ENCODE data around the gene SMIM35. TPM values are rescaled to one million over a fixed set of nuclear protein-coding genes. Genes with fewer than 3 reads are reported as not detected.

SMIM35 gene
- total RNA-seq, 2 experiments from 2014 or later = 3.2 to 4.0 TPM

DNA sequence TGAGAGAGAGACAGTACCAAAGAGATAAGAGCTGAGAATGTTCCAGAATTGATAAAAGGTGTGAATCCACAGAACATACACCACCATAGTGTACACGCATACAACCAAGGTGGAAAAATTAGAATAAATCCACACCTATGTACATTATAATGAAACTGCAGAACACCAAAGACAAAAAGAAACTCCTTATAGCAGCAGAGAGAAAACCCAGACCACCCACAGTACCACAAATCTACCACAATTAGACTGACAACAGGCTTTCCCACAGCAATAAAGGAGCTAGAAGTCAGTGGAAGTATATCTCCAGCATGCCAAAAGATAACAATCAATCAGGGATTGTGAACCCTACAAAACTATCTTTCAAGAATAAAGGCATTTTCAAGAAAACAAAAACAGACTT lies 34.0 kb upstream of the SMIM35 start:
- Mint-ChIP-seq H3K9me3 (ENCODE audit: low read depth) (peaks cover 15% of the 10 kb centered on the region), H3K4me1 (peaks cover 26% of the 10 kb centered on the region), H3K27ac (no peak overlapping the region), H3K4me3 (no peak overlapping the region), H3K27me3 (no peaks in the 10 kb centered on the region), H3K36me3 (peaks cover 16% of the 10 kb centered on the region)
- DNase-seq (no peak), ATAC-seq (no peak)
- CTCF ChIA-PET = interaction anchor here (0.9 kb wide), 1 partner anchor 50 kb away, joined by 3 read pairs; no protein-coding TSS in a partner anchor

GRCh38 chr11:118117790-118118601 lies 31.2 kb upstream of the SMIM35 start:
- Mint-ChIP-seq H3K4me3 (peak overlapping the region; percentile 46), H3K4me1 (peaks cover 50% of the 10 kb centered on the region), H3K9me3 (ENCODE audit: low read depth) (peaks cover 15% of the 10 kb centered on the region), H3K36me3 (peaks cover 16% of the 10 kb centered on the region), H3K27ac (peak overlapping the region; percentile 74), H3K27me3 (no peaks in the 10 kb centered on the region)
- CTCF ChIA-PET = interaction anchor here (0.9 to 2.8 kb wide), 4 partner anchors 10 to 65 kb away, joined by 3 to 11 read pairs (median 6); no protein-coding TSS in a partner anchor
- DNase-seq (peak; percentile 75), ATAC-seq (peak; percentile 85)

- peaks cover 8% of the 10 kb centered on the region for H3K36me3 Mint-ChIP-seq
- H3K4me3 Mint-ChIP-seq = no peak overlapping the region
- peaks cover 5% of the 10 kb centered on the region for H3K9me3 Mint-ChIP-seq (ENCODE audit: low read depth)
- H3K27ac Mint-ChIP-seq = peak overlapping the region; percentile 4
- peaks cover 58% of the 10 kb centered on the region for H3K4me1 Mint-ChIP-seq
- no peaks in the 10 kb centered on the region for H3K27me3 Mint-ChIP-seq
- CTCF ChIA-PET = interaction anchor here (0.6 to 1.5 kb wide), 2 partner anchors 56 to 62 kb away, joined by 4 to 5 read pairs; no protein-coding TSS in a partner anchor
- ATAC-seq (no peak), DNase-seq (no peak)
Observed at GRCh38 chr11:118115048-118115447, 28.3 kb upstream of the SMIM35 start.

DNA sequence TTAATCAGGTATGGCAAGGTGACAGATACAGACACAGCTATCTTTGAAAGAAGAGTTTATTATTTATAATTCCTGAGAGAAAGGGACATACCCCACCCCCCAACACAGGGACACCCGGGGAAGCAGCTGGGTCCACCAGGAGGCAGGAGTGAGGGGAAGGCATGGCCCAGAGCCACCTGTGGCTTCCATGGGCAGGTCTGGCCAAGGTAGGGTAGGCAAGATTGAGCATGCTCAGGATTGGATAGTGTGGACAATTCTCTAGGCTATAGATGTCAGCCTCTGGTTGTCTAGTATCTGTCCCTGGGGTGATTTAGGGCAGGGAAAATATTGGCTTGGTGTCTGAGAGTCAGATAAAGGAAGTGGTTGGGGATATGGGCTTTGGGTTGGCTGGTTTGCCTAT lies 27.5 kb upstream of the SMIM35 start:
- ATAC-seq (peak; percentile 35), DNase-seq (no peak)
- no peaks in the 10 kb centered on the region for H3K27me3 Mint-ChIP-seq
- no peak overlapping the region for H3K4me3 Mint-ChIP-seq
- CTCF ChIA-PET = interaction anchor here (1.0 to 1.7 kb wide), 5 partner anchors 11 to 281 kb away, joined by 3 to 6 read pairs (median 4); no protein-coding TSS in a partner anchor
- H3K4me1 Mint-ChIP-seq = peaks cover 58% of the 10 kb centered on the region
- H3K9me3 Mint-ChIP-seq (ENCODE audit: low read depth) = peaks cover 4% of the 10 kb centered on the region
- peak overlapping the region; percentile 5 for H3K27ac Mint-ChIP-seq
- peaks cover 5% of the 10 kb centered on the region for H3K36me3 Mint-ChIP-seq

GRCh38 chr11:118112711-118113430 lies 26.1 kb upstream of the SMIM35 start:
- Mint-ChIP-seq H3K27ac (no peak overlapping the region), H3K4me3 (no peak overlapping the region), H3K9me3 (ENCODE audit: low read depth) (no peaks in the 10 kb centered on the region), H3K27me3 (no peaks in the 10 kb centered on the region), H3K4me1 (peaks cover 49% of the 10 kb centered on the region), H3K36me3 (no peaks in the 10 kb centered on the region)
- DNase-seq (no peak), ATAC-seq (no peak)
- CTCF ChIA-PET = interaction anchor here (0.6 to 1.7 kb wide), 4 partner anchors 16 to 279 kb away, joined by 3 to 6 read pairs (median 3); no protein-coding TSS in a partner anchor

GRCh38 chr11:118111744-118112035 lies 24.9 kb upstream of the SMIM35 start:
- no peak for DNase-seq
- CTCF ChIA-PET = no interaction called here
- Mint-ChIP-seq H3K9me3 (ENCODE audit: low read depth) (no peaks in the 10 kb centered on the region), H3K27me3 (no peaks in the 10 kb centered on the region), H3K4me1 (peaks cover 38% of the 10 kb centered on the region), H3K4me3 (no peak overlapping the region), H3K36me3 (no peaks in the 10 kb centered on the region), H3K27ac (no peak overlapping the region)
- no peak for ATAC-seq

- Mint-ChIP-seq H3K4me1 (peaks cover 35% of the 10 kb centered on the region), H3K27me3 (no peaks in the 10 kb centered on the region), H3K4me3 (no peak overlapping the region), H3K36me3 (no peaks in the 10 kb centered on the region), H3K9me3 (ENCODE audit: low read depth) (no peaks in the 10 kb centered on the region), H3K27ac (peak overlapping the region; percentile 21)
- no peak for DNase-seq
- CTCF ChIA-PET = no interaction called here
- no peak for ATAC-seq
Observed at GRCh38 chr11:118111019-118111743, 24.4 kb upstream of the SMIM35 start.

DNA sequence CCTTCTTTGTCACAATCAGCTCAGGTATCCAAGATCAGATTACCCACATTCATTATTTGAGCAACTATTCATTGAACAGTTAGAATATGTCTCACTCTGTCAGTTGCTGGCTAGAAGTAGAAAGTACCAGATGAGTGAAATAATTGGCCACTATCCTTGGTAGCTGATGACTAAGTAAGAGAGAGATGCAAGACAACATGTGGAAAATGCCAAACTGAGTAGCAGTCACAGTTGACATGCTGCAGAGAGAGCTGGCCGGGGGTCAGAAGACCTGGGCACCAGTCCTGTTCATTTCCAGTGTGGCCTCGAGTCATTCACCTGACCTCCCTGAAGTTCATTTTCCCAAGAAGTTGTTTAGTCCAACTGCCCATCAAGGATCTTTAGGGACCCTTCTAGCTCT lies 22.5 kb upstream of the SMIM35 start:
- CTCF ChIA-PET = interaction anchor here (2.5 to 3.1 kb wide), 2 partner anchors 9 to 62 kb away, joined by 7 read pairs; no protein-coding TSS in a partner anchor
- DNase-seq (no peak), ATAC-seq (no peak)
- Mint-ChIP-seq H3K9me3 (ENCODE audit: low read depth) (no peaks in the 10 kb centered on the region), H3K4me1 (peaks cover 18% of the 10 kb centered on the region), H3K4me3 (no peak overlapping the region), H3K27ac (no peak overlapping the region), H3K36me3 (peaks cover 1% of the 10 kb centered on the region), H3K27me3 (peaks cover 3% of the 10 kb centered on the region)

DNA sequence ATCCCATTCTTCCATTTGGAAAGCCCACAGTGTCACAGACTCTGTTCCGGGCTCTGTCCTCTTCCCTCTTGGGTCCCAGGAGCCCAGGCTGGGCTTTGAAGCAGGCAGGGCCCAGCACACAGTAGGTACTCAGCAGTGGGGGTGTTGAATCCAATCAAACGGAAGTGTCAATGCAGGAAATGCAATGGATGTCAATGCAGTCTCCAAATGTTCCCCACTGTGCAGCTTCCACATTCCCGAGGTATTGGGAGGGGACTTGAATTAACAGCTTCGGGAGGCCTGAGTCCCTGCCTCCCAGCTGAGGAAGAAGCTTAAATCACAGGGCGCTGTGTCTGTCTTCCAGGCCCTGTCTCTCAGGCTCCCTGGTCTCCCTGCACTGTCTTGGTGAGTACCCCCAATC lies 21.8 kb upstream of the SMIM35 start:
- H3K4me1 Mint-ChIP-seq = peaks cover 12% of the 10 kb centered on the region
- ATAC-seq (no peak), DNase-seq (no peak)
- H3K27ac Mint-ChIP-seq = no peak overlapping the region
- H3K9me3 Mint-ChIP-seq (ENCODE audit: low read depth) = no peaks in the 10 kb centered on the region
- H3K4me3 Mint-ChIP-seq = no peak overlapping the region
- CTCF ChIA-PET = interaction anchor here (2.5 to 3.1 kb wide), 2 partner anchors 10 to 63 kb away, joined by 7 read pairs; no protein-coding TSS in a partner anchor
- peaks cover 1% of the 10 kb centered on the region for H3K36me3 Mint-ChIP-seq
- H3K27me3 Mint-ChIP-seq = peaks cover 3% of the 10 kb centered on the region

DNA sequence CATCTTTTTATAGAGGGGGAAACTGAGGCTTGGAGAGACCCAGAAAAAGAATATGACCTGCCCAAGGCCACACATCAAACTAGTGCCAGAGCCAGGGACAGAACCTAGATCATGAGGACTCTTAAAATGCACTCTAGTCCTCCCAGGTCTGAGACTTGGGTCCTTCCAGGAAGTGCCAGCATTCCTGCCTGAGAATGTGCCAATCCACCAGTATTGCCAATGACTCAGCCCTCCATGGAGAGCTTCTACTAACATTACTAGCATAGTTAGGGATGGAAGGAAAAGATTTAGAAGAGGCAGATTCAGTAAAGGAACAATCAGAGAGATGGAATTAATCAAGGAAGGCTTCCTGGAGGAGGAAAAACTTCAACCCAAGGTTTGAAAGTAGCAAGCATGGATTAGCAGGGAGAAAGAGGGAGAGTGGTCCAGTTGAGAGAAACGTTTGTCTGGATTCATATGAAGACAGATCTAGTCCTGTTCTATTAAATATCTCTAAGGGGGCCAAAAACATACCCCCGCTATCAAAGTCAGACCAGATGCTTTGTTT lies 20.1 kb upstream of the SMIM35 start:
- Mint-ChIP-seq H3K9me3 (ENCODE audit: low read depth) (no peaks in the 10 kb centered on the region), H3K4me3 (no peak overlapping the region), H3K36me3 (peaks cover 1% of the 10 kb centered on the region), H3K4me1 (peaks cover 5% of the 10 kb centered on the region), H3K27ac (no peak overlapping the region), H3K27me3 (peaks cover 3% of the 10 kb centered on the region)
- ATAC-seq (no peak), DNase-seq (no peak)
- CTCF ChIA-PET = interaction anchor here (2.5 to 3.1 kb wide), 2 partner anchors 12 to 65 kb away, joined by 7 read pairs; no protein-coding TSS in a partner anchor

DNA sequence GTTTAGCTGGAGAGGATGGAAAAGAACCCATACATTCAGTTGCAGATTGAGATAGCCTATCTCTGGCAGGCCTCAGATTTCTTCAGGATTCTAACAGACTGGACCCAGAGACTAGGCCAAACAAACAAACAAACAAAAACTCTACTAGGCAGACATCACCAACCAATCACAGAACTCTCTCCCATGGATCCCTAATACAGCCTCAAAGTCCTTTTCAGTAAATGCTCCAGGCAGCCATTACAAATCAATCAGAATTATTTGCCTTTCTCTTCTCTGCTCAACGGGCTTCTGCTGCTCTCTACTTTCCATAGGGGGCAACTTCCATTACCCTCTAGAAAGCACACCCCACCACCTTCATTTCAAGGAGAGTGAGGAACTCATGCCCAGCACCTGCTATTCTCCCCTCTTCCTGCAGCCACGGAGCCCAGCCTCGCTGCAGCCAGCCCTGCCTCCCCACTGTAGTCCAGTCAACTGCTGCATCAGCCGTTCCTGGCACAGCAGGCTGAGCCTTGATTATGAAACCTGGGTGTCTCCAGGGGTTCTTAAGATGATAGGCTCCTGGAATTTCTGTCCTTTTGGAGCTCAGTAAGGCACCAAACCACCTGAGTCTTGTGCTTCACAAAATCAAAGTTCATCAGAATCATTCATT lies 19.0 kb upstream of the SMIM35 start:
- CTCF ChIA-PET = no interaction called here
- H3K9me3 Mint-ChIP-seq (ENCODE audit: low read depth) = no peaks in the 10 kb centered on the region
- ATAC-seq = no peak
- no peak overlapping the region for H3K27ac Mint-ChIP-seq
- no peak for DNase-seq
- H3K4me1 Mint-ChIP-seq = no peaks in the 10 kb centered on the region
- H3K4me3 Mint-ChIP-seq = no peak overlapping the region
- peaks cover 1% of the 10 kb centered on the region for H3K36me3 Mint-ChIP-seq
- peaks cover 6% of the 10 kb centered on the region for H3K27me3 Mint-ChIP-seq

DNA sequence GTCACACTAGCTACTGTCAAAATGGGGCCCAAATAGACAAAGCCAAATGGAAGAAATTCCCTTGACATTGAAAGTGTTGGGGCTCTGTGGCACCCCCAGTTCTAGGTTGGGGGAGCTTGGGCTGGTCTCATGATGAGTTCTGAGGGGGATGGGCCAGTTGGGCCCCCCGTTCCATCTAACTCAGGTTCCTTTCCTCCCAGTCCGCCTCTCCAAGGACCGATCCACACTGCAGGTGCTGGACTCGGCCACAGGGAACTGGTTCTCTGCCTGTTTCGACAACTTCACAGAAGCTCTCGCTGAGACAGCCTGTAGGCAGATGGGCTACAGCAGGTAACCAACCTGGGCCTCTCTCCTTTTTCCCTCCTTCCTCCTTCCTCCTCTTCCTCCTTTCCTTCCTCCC lies 17.7 kb upstream of the SMIM35 start:
- no peak for ATAC-seq
- H3K27me3 Mint-ChIP-seq = peaks cover 6% of the 10 kb centered on the region
- no peak overlapping the region for H3K27ac Mint-ChIP-seq
- no peak overlapping the region for H3K4me3 Mint-ChIP-seq
- no peak for DNase-seq
- CTCF ChIA-PET = no interaction called here
- H3K36me3 Mint-ChIP-seq = peaks cover 1% of the 10 kb centered on the region
- H3K9me3 Mint-ChIP-seq (ENCODE audit: low read depth) = no peaks in the 10 kb centered on the region
- H3K4me1 Mint-ChIP-seq = no peaks in the 10 kb centered on the region
